Liver (tissue), 9 donors: ENCODE measurements around the gene GPR146. TPM values are rescaled to one million over a fixed set of nuclear protein-coding genes. Genes with fewer than 3 reads are reported as not detected.

Experiments
- DNase-seq: peaks from one replicate; pipeline ENCODE4 v3.0.0-alpha.2; 2017; ENCODE audit warnings: low spot score
- H3K27ac ChIP-seq, 2 donors: one replicate each; pipeline ENCODE4 v1.7.0; 2013; ENCODE audit warnings: inconsistent platforms in 2 of 2, low read length in 2 of 2, control low read depth in 1 of 2, low read depth in 1 of 2, mild to moderate bottlenecking in 1 of 2
- H3K27me3 ChIP-seq, 4 donors: one replicate each; pipeline versions ENCODE4 v1.6.1 to v1.7.0; 2013; ENCODE audit warnings: low read length in 3 of 4, inconsistent platforms in 1 of 4, mild to moderate bottlenecking in 1 of 4, moderate library complexity in 1 of 4; ENCODE audit not compliant: control insufficient read depth in 4 of 4, insufficient read depth in 4 of 4
- H3K36me3 ChIP-seq, 4 donors: one replicate each; pipeline versions ENCODE4 v1.6.1 to v1.7.0; 2013; ENCODE audit warnings: low read length in 3 of 4, mild to moderate bottlenecking in 3 of 4, low read depth in 1 of 4, moderate library complexity in 1 of 4; ENCODE audit not compliant: control insufficient read depth in 4 of 4, insufficient read depth in 3 of 4
- H3K4me1 ChIP-seq, 4 donors: one replicate each; pipeline versions ENCODE4 v1.6.1 to v1.7.0; 2013; ENCODE audit warnings: low read length in 3 of 4, mild to moderate bottlenecking in 3 of 4, moderate library complexity in 1 of 4; ENCODE audit not compliant: control insufficient read depth in 4 of 4, insufficient read depth in 4 of 4
- H3K4me3 ChIP-seq, 3 donors: one replicate each; pipeline versions ENCODE4 v1.6.1 to v1.7.0; 2013; ENCODE audit warnings: low read length in 3 of 3, control low read depth in 1 of 3, low read depth in 1 of 3, mild to moderate bottlenecking in 1 of 3
- H3K9ac ChIP-seq, 2 donors: one replicate each; pipeline ENCODE4 v1.7.0; 2013; ENCODE audit warnings: low read length in 2 of 2, mild to moderate bottlenecking in 2 of 2, moderate library complexity in 2 of 2, control low read depth in 1 of 2, low read depth in 1 of 2
- H3K9me3 ChIP-seq, 4 donors: one replicate each; pipeline versions ENCODE4 v1.6.1 to v1.7.0; 2013; ENCODE audit warnings: low read length in 3 of 4; ENCODE audit not compliant: control insufficient read depth in 4 of 4
- CTCF ChIP-seq: fragments of 150-350 bp; IDR thresholded peaks from 2 replicates; pipeline ENCODE4 v1.5.1; 2017; ENCODE audit warnings: improper control_type of control experiment, low read depth, low read length; ENCODE audit not compliant: missing input control
- EGR1 ChIP-seq, 2 donors: IDR thresholded peaks; 2 replicates each; pipeline ENCODE4 v1.6.1; 2016 to 2018; ENCODE audit warnings: antibody characterized with exemption in 2 of 2, low read depth in 2 of 2
- FOXA1 ChIP-seq: IDR thresholded peaks from 2 replicates; pipeline ENCODE4 v1.6.1; 2016; ENCODE audit warnings: antibody characterized with exemption
- GABPA ChIP-seq, 2 donors: IDR thresholded peaks in 1 of 2; conservative IDR thresholded peaks in 1 of 2; 2 replicates each; pipeline ENCODE4 v1.6.1; 2016; ENCODE audit warnings: antibody characterized with exemption in 2 of 2, mild to moderate bottlenecking in 1 of 2, moderate library complexity in 1 of 2
- HNF4A ChIP-seq, 2 donors: conservative IDR thresholded peaks; 2 replicates each; pipeline ENCODE4 v1.6.1; 2016; ENCODE audit warnings: antibody characterized with exemption in 2 of 2, mild to moderate bottlenecking in 2 of 2
- MAX ChIP-seq: IDR thresholded peaks from 2 replicates; pipeline ENCODE4 v1.6.1; 2016; ENCODE audit warnings: antibody characterized with exemption
- RAD21 ChIP-seq, 2 donors: IDR thresholded peaks; 2 replicates each; pipeline ENCODE4 v1.6.1; 2016; ENCODE audit warnings: antibody characterized with exemption in 2 of 2, mild to moderate bottlenecking in 2 of 2
- REST ChIP-seq: IDR thresholded peaks from 2 replicates; pipeline ENCODE4 v1.6.1; 2016; ENCODE audit warnings: antibody characterized with exemption, mild to moderate bottlenecking
- RXRA ChIP-seq, 2 donors: IDR thresholded peaks; 2 replicates each; pipeline ENCODE4 v1.6.1; 2017 to 2018; ENCODE audit warnings: antibody characterized with exemption in 2 of 2, mild to moderate bottlenecking in 1 of 2
- SP1 ChIP-seq: IDR thresholded peaks from 2 replicates; pipeline ENCODE4 v1.6.1; 2018; ENCODE audit warnings: antibody characterized with exemption, mild to moderate bottlenecking
- TAF1 ChIP-seq: conservative IDR thresholded peaks from 2 replicates; pipeline ENCODE4 v1.6.1; 2016; ENCODE audit warnings: antibody characterized with exemption, mild to moderate bottlenecking
- YY1 ChIP-seq: IDR thresholded peaks from 2 replicates; pipeline ENCODE4 v1.6.1; 2016; ENCODE audit warnings: antibody characterized with exemption, mild to moderate bottlenecking
- WGBS: extraction: QIAGEN DNeasy Blood & Tissue Kit; methylation state at CpG from one replicate; pipeline ENCODE4 v1.1.7; 2013; 5-methylcytosine and 5-hydroxymethylcytosine counted together
- polyA plus RNA-seq, 2 donors: library from polyadenylated mRNA; stranded (reverse) in 1 of 2; unstranded in 1 of 2; fragments of 200-250 nt in 1 of 2; fragments of >200 nt in 1 of 2; fragmentation: Nextera tagmentation in 1 of 2; extraction: Ambion mirVana in 1 of 2; gene quantifications; one replicate each; pipeline versions ENCODE4 v1.2.1 to v1.2.3, GENCODE V29; 2013 to 2015
- total RNA-seq, 2 donors: library from RNA; depleted of rRNA; stranded (reverse); fragments of >200 nt; gene quantifications; one replicate each; pipeline ENCODE4 v1.2.3, GENCODE V29; 2014
- donor health status: healthy.
- donor health status: healthy.
- donor health status: healthy.
- donor health status: healthy.
- donor health status: healthy.

The GPR146 gene
- total and polyA plus RNA-seq, 4 donors: 15.5 to 33.5 (median 26.7) TPM

GRCh38 chr7:1086588-1087464, 42.5 kb downstream of the GPR146 start:
- peak; percentile 74 for TF ChIP-seq CTCF
- TF ChIP-seq FOXA1: no peak
- peak; percentile 84 to 88 for TF ChIP-seq RAD21 (IDR thresholded peaks at IDR 0.05)
- peak; percentile 28 for TF ChIP-seq MAX
- TF ChIP-seq RXRA (IDR thresholded peaks at IDR 0.05): peak in 1 of 2 donors; percentile 65
- peak; percentile 85 for DNase-seq
- WGBS: 13% methylated on average over 45 of the region's 45 CpGs
- Histone ChIP-seq H3K9ac (peak overlapping the region; percentile 52 to 54), H3K27me3 (no peaks in the 10 kb centered on the region), H3K27ac (peak overlapping the region in 1 of 2 donors; percentile 66), H3K36me3 (peaks cover 0 to 4% (median 0%) of the 10 kb centered on the region in 4 donors), H3K4me3 (peak overlapping the region; percentile 24 to 59 (median 43)), H3K4me1 (peaks cover 2 to 35% (median 21%) of the 10 kb centered on the region in 4 donors), H3K9me3 (no peaks in the 10 kb centered on the region)

GRCh38 chr7:1087465-1087814, 43.1 kb downstream of the GPR146 start:
- H3K4me3 ChIP-seq: peak overlapping the region in 2 of 3 donors; percentile 43 to 59
- DNase-seq: no peak
- no peaks in the 10 kb centered on the region for H3K27me3 ChIP-seq
- peaks cover 0 to 4% (median 0%) of the 10 kb centered on the region in 4 donors for H3K36me3 ChIP-seq
- H3K4me1 ChIP-seq: peaks cover 5 to 41% (median 24%) of the 10 kb centered on the region in 4 donors
- peak in 1 of 2 donors; percentile 24 for TF ChIP-seq EGR1 (IDR thresholded peaks at IDR 0.05; ENCODE audit: low read depth in 2 of 2)
- TF ChIP-seq GABPA (IDR thresholded peaks at IDR 0.05 in 1 of 2, conservative IDR thresholded peaks at IDR 0.05 in 1 of 2): no peak
- peak overlapping the region in 1 of 2 donors; percentile 21 for H3K9ac ChIP-seq
- 20% methylated on average over 6 of the region's 6 CpGs for WGBS
- H3K9me3 ChIP-seq: no peaks in the 10 kb centered on the region
- H3K27ac ChIP-seq: peak overlapping the region; percentile 66 to 84

GRCh38 chr7:1087952-1088920, 43.9 kb downstream of the GPR146 start, which contains the start of gene GPER1:
Gene GPER1 (plus strand): TSS chr7:1088113. CDS start chr7:1091729, 3,616 bp downstream.
- H3K4me1 ChIP-seq: peaks cover 5 to 48% (median 30%) of the 10 kb centered on the region in 4 donors
- H3K27ac ChIP-seq: peak within 1 kb of the TSS; percentile 66 to 84
- peak within 1 kb of the TSS; percentile 50 to 63 (median 59) for H3K4me3 ChIP-seq
- H3K27me3 ChIP-seq: no peaks in the 10 kb centered on the region
- peaks cover 0 to 4% (median 0%) of the 10 kb centered on the region in 4 donors for H3K36me3 ChIP-seq
- H3K9ac ChIP-seq: peak within 1 kb of the TSS; percentile 56 to 67
- no peaks in the 10 kb centered on the region for H3K9me3 ChIP-seq
- 23% methylated on average over 28 of the region's 28 CpGs for WGBS
- peak; percentile 63 for DNase-seq
- TF ChIP-seq RAD21 (IDR thresholded peaks at IDR 0.05) (peak in 1 of 2 donors; percentile 57), RXRA (IDR thresholded peaks at IDR 0.05) (peak; percentile 7 to 30), SP1 (peak; percentile 11), YY1 (peak; percentile 32), CTCF (no peak), HNF4A (conservative IDR thresholded peaks at IDR 0.05) (peak; percentile 28 to 43), MAX (peak; percentile 7), REST (no peak), TAF1 (no peak)
